SK-N-MC (cell line): ENCODE data around the gene TCF7L2.

Experiments
- EZH2 ChIP-seq: fragments of 200-600 bp; sonication (generic); IDR thresholded peaks from one replicate; pipeline ENCODE4 v1.6.1; 2017; ENCODE audit warnings: antibody characterized with exemption
- FOXP2 ChIP-seq: optimal IDR thresholded peaks from 2 replicates; pipeline ENCODE3; 2011; ENCODE audit warnings: mild to moderate bottlenecking, moderate library complexity; ENCODE audit not compliant: insufficient read depth; ENCODE audit errors: extremely low read length, control extremely low read depth
- POLR2AphosphoS5 ChIP-seq: IDR thresholded peaks from 2 replicates; pipeline ENCODE4 v1.6.1; 2012; ENCODE audit warnings: mild to moderate bottlenecking, low read depth, low read length, borderline replicate concordance

DNA sequence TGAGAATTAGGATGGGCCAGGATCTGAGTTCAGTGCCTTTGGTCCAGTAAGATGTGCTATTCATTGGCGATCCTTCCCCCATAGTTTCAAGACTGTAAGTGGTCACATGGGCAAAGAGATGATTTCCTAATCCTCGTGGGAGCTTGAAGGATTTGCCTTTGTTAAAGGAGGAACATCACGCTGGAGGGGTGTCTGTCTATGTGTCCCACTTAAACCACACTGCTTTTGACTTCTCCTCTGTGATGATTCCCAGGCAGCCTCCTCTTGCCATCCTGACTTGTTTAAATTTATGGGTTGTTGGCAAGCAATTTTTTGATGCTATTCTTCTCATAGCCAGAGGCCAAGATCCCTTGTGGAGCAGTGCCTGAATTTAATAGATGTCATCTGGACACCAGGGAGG is 154.0 kb downstream of the TCF7L2 start:
- TF ChIP-seq EZH2, result no peak
- no peak for TF ChIP-seq POLR2AphosphoS5
- TF ChIP-seq FOXP2, result no peak
